CD8-positive, alpha-beta memory T cell (primary cell): ENCODE measurements around the gene MCCC1. TPM values are rescaled to one million over a fixed set of nuclear protein-coding genes. Genes with fewer than 3 reads are reported as not detected.
"Not testable (repeated sequence)": the region's sequence is repeated elsewhere in the genome, so short reads cannot be mapped to it uniquely, and the experiment has no call there.

Experiments
- CTCF ChIA-PET: fragments of 350-600 bp; sonication (Branson Sonifier 250); formaldehyde crosslinking; loops from one replicate; lab custom pipeline; 2021; ENCODE audit warnings: antibody characterized with exemption; lab: Charles Lee
- POLR2A ChIA-PET: fragments of 350-600 bp; sonication (Branson Sonifier 250); formaldehyde crosslinking; loops from one replicate; lab custom pipeline; 2021; ENCODE audit warnings: antibody characterized with exemption; lab: Charles Lee
- DNase-seq, 5 donors: peaks; one replicate each; pipeline versions ENCODE4 v3.0.0 to v3.0.0-alpha.2; 2020 to 2022; ENCODE audit warnings: mixed read lengths in 1 of 5
- H3K27ac ChIP-seq: one replicate; pipeline ENCODE4 v1.7.0; 2013; ENCODE audit warnings: low read depth, mild to moderate bottlenecking, low read length, moderate library complexity
- H3K27me3 ChIP-seq: 2 replicates; pipeline ENCODE4 v1.7.0; 2013; ENCODE audit warnings: low read length, mild to moderate bottlenecking; ENCODE audit not compliant: insufficient read depth, poor library complexity, severe bottlenecking
- H3K36me3 ChIP-seq: 2 replicates; pipeline ENCODE4 v1.7.0; 2013; ENCODE audit warnings: mild to moderate bottlenecking, low read length, moderate library complexity; ENCODE audit not compliant: insufficient read depth
- H3K4me1 ChIP-seq: 2 replicates; pipeline ENCODE4 v1.7.0; 2013; ENCODE audit warnings: mild to moderate bottlenecking, low read length, moderate library complexity; ENCODE audit not compliant: insufficient read depth
- H3K4me3 ChIP-seq: 2 replicates; pipeline ENCODE4 v1.7.0; 2013; ENCODE audit warnings: mild to moderate bottlenecking, low read length
- H3K9me3 ChIP-seq: 2 replicates; pipeline ENCODE4 v1.7.0; 2013; ENCODE audit warnings: mild to moderate bottlenecking, low read length
- H3K27ac Mint-ChIP-seq, 8 donors: one replicate each; pipeline ENCODE4 v1.8.0; 2020 to 2021; ENCODE audit warnings: mixed read lengths in 8 of 8, mild to moderate bottlenecking in 6 of 8, inconsistent platforms in 3 of 8, moderate library complexity in 3 of 8
- H3K27me3 Mint-ChIP-seq, 2 donors: one replicate each; pipeline ENCODE4 v1.8.0; 2020 to 2021; ENCODE audit warnings: mixed read lengths in 2 of 2, mild to moderate bottlenecking in 1 of 2, moderate library complexity in 1 of 2
- H3K36me3 Mint-ChIP-seq, 3 donors: one replicate each; pipeline ENCODE4 v1.8.0; 2020 to 2021; ENCODE audit warnings: mixed read lengths in 3 of 3, inconsistent platforms in 1 of 3, mild to moderate bottlenecking in 1 of 3
- H3K4me1 Mint-ChIP-seq, 3 donors: one replicate each; pipeline ENCODE4 v1.8.0; 2020 to 2021; ENCODE audit warnings: mixed read lengths in 3 of 3, inconsistent platforms in 1 of 3, mild to moderate bottlenecking in 1 of 3
- H3K4me3 Mint-ChIP-seq, 7 donors: one replicate each; pipeline ENCODE4 v1.8.0; 2020 to 2021; ENCODE audit warnings: mixed read lengths in 7 of 7, mild to moderate bottlenecking in 6 of 7, moderate library complexity in 4 of 7, inconsistent platforms in 2 of 7
- H3K9me3 Mint-ChIP-seq, 5 donors: one replicate each; pipeline ENCODE4 v1.8.0; 2020 to 2022; ENCODE audit warnings: mixed read lengths in 5 of 5, mild to moderate bottlenecking in 3 of 5, moderate library complexity in 2 of 5, inconsistent platforms in 1 of 5
- polyA plus RNA-seq: library from polyadenylated mRNA; unstranded; fragments of 300-500 nt; fragmentation: Illumina TruSeq; gene quantifications from one replicate; pipeline ENCODE4 v1.2.3, GENCODE V29; 2021
- total RNA-seq, 2 experiments: library from RNA; stranded (reverse); gene quantifications; one replicate each; pipeline ENCODE4 v1.2.3, GENCODE V29; 2021

The MCCC1 gene
- total and polyA plus RNA-seq, 3 experiments from 2014 or later, result 26.3 to 32.8 (median 32.8) TPM

DNA sequence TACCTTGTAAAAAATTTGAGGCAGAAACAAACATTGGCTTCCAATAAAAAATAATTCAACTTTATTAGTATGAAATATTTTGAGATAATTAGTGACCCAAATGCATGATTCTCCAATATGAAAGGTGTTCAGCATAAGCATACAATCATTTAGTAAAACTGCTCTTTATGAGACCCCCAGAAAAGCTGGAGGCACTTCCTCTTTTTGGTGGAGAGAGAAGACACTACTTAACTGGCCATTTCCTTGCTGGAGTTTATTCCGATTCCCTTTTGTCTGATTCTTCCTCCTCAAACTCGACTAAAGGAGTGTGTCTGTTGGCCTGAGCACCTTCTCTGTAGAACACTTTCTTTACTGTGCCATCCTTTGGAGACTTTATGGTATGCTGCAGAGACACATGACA, 84.1 kb downstream of the MCCC1 start:
- Histone ChIP-seq H3K36me3 (peaks cover 6% of the 10 kb centered on the region), H3K4me3 (no peak overlapping the region), H3K4me1 (no peaks in the 10 kb centered on the region), H3K9me3 (no peaks in the 10 kb centered on the region), H3K27ac (no peak overlapping the region), H3K27me3 (no peaks in the 10 kb centered on the region)
- H3K4me1 Mint-ChIP-seq, result no peaks in the 10 kb centered on the region
- no peak for DNase-seq
- CTCF ChIA-PET, result no interaction called here
- H3K27me3 Mint-ChIP-seq, result no peaks in the 10 kb centered on the region
- POLR2A ChIA-PET, result no interaction called here
- H3K9me3 Mint-ChIP-seq, result no peaks in the 10 kb centered on the region
- H3K4me3 Mint-ChIP-seq, result no peak overlapping the region
- no peak overlapping the region for H3K27ac Mint-ChIP-seq
- peaks cover 15 to 57% (median 23%) of the 10 kb centered on the region in 3 donors for H3K36me3 Mint-ChIP-seq

DNA sequence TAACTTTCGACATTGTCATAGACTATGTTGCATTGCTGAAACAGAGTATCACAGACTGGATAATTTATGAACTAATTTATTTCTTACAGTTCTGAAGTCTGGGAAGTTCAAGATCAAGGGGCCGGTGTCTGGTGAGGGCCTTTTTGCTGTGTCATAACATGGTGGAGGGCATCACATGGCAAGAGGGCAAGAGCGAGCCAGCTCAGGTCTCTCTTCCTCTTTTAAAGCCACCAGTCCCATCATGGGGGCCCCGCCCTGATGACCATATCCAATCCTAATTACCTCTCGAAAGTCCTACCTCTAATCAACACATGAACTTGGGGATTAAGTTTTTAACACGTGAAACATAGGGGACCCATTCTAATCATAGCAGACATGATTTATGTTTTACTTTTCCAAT, 85.4 kb downstream of the MCCC1 start:
- H3K9me3 ChIP-seq, result no peaks in the 10 kb centered on the region
- no peak overlapping the region for H3K27ac Mint-ChIP-seq
- no peak overlapping the region for H3K27ac ChIP-seq
- no peaks in the 10 kb centered on the region for H3K4me1 Mint-ChIP-seq
- H3K27me3 Mint-ChIP-seq, result no peaks in the 10 kb centered on the region
- peaks cover 6% of the 10 kb centered on the region for H3K36me3 ChIP-seq
- H3K27me3 ChIP-seq, result no peaks in the 10 kb centered on the region
- POLR2A ChIA-PET, result no interaction called here
- no peaks in the 10 kb centered on the region for H3K4me1 ChIP-seq
- no peak overlapping the region for H3K4me3 ChIP-seq
- no peaks in the 10 kb centered on the region for H3K9me3 Mint-ChIP-seq
- H3K36me3 Mint-ChIP-seq, result peaks cover 14 to 45% (median 15%) of the 10 kb centered on the region in 3 donors
- no peak for DNase-seq
- CTCF ChIA-PET, result no interaction called here
- no peak overlapping the region for H3K4me3 Mint-ChIP-seq

DNA sequence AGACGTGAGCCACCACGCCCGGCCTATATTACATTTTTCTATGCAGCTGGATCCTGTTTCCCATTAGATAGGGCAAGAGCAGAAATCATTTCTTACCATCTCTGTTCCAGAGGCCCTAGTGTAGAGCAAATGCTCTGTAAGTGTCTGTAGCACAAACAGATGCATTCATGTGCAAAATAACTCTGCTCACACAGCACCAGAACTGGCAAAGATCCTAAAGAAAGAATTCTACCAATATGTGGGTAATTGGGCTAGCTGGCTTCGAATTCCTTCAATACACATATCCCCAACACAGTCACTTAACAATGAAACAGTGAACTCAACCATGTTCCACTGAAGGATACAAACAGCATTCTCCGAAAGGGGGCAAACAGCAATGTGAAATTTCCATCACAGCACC, 86.2 kb downstream of the MCCC1 start:
- Histone ChIP-seq H3K4me3 (no peak overlapping the region), H3K9me3 (no peaks in the 10 kb centered on the region), H3K4me1 (no peaks in the 10 kb centered on the region), H3K27ac (no peak overlapping the region), H3K36me3 (peaks cover 6% of the 10 kb centered on the region), H3K27me3 (no peaks in the 10 kb centered on the region)
- no peak overlapping the region for H3K4me3 Mint-ChIP-seq
- H3K36me3 Mint-ChIP-seq, result peaks cover 10 to 39% (median 12%) of the 10 kb centered on the region in 3 donors
- H3K27me3 Mint-ChIP-seq, result no peaks in the 10 kb centered on the region
- no peaks in the 10 kb centered on the region for H3K9me3 Mint-ChIP-seq
- H3K27ac Mint-ChIP-seq, result no peak overlapping the region
- POLR2A ChIA-PET, result no interaction called here
- no peaks in the 10 kb centered on the region for H3K4me1 Mint-ChIP-seq
- CTCF ChIA-PET, result no interaction called here
- no peak for DNase-seq

DNA sequence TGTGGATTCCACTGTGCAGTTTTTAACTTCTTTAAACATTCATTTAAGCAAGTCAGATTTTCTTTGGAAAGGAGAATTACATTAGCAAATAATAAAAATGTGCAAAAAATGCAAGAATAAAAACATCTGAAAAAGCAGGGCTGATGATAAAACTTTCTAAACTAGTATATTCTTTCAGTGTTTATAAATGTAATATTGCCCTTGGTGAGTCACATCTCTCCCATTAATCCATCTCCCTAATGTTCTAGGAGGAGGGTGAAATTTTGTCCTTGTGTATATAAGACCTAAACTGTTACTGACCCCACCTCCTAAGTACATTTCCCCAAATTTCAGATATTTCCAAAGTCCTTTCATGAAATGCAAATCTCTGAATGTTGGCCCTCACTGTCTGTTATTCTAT, 90.5 kb downstream of the MCCC1 start:
- Mint-ChIP-seq H3K27ac (no peak overlapping the region), H3K27me3 (no peaks in the 10 kb centered on the region), H3K9me3 (peaks cover 0 to 2% (median 0%) of the 10 kb centered on the region in 5 donors), H3K4me3 (no peak overlapping the region), H3K36me3 (peaks cover 0 to 12% (median 4%) of the 10 kb centered on the region in 3 donors), H3K4me1 (no peaks in the 10 kb centered on the region)
- Histone ChIP-seq H3K27me3 (no peaks in the 10 kb centered on the region), H3K4me3 (no peak overlapping the region), H3K36me3 (no peaks in the 10 kb centered on the region), H3K4me1 (no peaks in the 10 kb centered on the region), H3K9me3 (no peaks in the 10 kb centered on the region), H3K27ac (no peak overlapping the region)
- ChIA-PET POLR2A (no interaction called here), CTCF (no interaction called here)
- no peak for DNase-seq

DNA sequence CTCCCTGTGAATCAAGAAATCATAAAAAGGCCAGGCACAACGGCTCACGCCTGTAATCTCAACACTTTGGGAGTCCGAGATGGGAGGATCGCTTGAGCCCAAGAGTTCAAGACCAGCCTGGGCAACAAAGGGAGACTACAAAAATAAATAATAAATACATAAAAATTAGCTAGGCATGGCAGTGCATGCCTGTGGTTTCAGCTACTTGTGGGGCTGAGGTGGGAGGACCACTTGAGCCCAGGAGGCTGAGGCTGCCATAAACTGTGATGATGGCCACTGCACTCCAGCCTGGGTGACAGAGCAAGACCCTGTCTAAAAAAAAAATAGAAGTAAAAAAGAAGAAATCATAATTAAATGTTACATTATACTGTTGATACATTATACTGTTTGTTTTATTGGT, 91.0 kb downstream of the MCCC1 start:
- Mint-ChIP-seq H3K36me3 (peaks cover 0 to 11% (median 4%) of the 10 kb centered on the region in 3 donors), H3K27me3 (no peaks in the 10 kb centered on the region), H3K4me1 (no peaks in the 10 kb centered on the region), H3K4me3 (no peak overlapping the region), H3K9me3 (peaks cover 0 to 2% (median 0%) of the 10 kb centered on the region in 5 donors), H3K27ac (peak overlapping the region in 1 of 8 donors; percentile 72)
- H3K27me3 ChIP-seq, result no peaks in the 10 kb centered on the region
- no peak for DNase-seq
- no peak overlapping the region for H3K27ac ChIP-seq
- CTCF ChIA-PET, result no interaction called here
- no peak overlapping the region for H3K4me3 ChIP-seq
- no peaks in the 10 kb centered on the region for H3K4me1 ChIP-seq
- H3K36me3 ChIP-seq, result no peaks in the 10 kb centered on the region
- no peaks in the 10 kb centered on the region for H3K9me3 ChIP-seq
- POLR2A ChIA-PET, result no interaction called here

DNA sequence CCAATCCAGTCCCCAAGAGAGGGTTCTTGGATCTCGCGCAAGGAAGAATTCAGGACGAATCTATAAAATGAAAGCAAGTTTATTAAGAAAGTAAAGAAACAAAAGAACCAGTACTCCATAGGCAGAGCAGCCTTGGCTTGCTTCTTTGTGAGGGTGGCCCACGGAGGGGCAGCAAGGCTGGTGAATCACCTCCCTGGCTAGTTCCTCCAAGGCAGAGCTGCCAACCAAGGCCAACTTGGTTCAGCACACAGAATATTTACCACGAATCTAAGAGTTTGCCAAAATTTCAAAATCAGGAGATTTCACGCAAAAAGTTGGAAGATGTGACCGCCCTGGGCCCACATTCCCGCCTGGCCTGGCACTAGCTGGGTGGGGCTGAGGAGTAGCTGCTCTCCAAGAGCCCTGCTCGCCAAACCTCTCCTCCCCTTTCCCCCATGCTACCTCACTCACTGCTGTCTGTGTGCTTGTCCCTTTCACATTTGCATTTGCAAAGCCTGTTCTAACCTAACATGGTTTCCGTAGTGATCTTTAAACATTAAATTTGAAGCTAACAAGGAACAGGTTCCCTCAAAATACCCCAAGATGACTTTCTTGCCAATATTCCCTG, 92.8 kb downstream of the MCCC1 start:
- H3K27me3 Mint-ChIP-seq, result no peaks in the 10 kb centered on the region
- H3K27ac ChIP-seq, result no peak overlapping the region
- H3K36me3 ChIP-seq, result no peaks in the 10 kb centered on the region
- DNase-seq, result no peak
- peaks cover 0 to 4% (median 2%) of the 10 kb centered on the region in 3 donors for H3K36me3 Mint-ChIP-seq
- H3K27me3 ChIP-seq, result no peaks in the 10 kb centered on the region
- H3K9me3 ChIP-seq, result no peaks in the 10 kb centered on the region
- no peak overlapping the region for H3K4me3 Mint-ChIP-seq
- H3K4me1 ChIP-seq, result no peaks in the 10 kb centered on the region
- no peaks in the 10 kb centered on the region for H3K4me1 Mint-ChIP-seq
- POLR2A ChIA-PET, result no interaction called here
- CTCF ChIA-PET, result no interaction called here
- H3K27ac Mint-ChIP-seq, result peak overlapping the region in 1 of 8 donors; percentile 9
- peaks cover 0 to 2% (median 0%) of the 10 kb centered on the region in 5 donors for H3K9me3 Mint-ChIP-seq
- H3K4me3 ChIP-seq, result no peak overlapping the region

DNA sequence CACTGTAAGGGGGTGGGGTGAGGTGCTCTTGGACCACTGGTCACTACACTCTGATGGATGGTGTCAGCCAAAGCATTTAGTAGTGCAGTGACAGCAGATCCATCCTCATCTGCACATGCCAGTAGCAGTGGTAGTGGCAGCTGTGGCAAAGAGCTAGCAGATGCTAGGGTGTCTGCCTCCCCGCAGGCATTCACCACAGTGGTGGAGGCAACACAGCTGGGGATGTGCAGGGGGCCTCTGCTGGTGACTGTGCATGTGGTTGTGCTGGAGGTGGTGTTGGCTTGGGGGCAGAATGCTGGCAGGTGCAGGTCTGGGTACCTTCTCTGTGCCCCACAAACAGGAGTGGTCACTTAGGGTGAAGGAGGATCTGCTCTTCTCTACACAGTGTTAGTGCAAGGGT, 99.5 kb downstream of the MCCC1 start:
- H3K27me3 Mint-ChIP-seq, result peaks cover 0 to 3% of the 10 kb centered on the region in 2 donors
- POLR2A ChIA-PET, result no interaction called here
- CTCF ChIA-PET, result no interaction called here

DNA sequence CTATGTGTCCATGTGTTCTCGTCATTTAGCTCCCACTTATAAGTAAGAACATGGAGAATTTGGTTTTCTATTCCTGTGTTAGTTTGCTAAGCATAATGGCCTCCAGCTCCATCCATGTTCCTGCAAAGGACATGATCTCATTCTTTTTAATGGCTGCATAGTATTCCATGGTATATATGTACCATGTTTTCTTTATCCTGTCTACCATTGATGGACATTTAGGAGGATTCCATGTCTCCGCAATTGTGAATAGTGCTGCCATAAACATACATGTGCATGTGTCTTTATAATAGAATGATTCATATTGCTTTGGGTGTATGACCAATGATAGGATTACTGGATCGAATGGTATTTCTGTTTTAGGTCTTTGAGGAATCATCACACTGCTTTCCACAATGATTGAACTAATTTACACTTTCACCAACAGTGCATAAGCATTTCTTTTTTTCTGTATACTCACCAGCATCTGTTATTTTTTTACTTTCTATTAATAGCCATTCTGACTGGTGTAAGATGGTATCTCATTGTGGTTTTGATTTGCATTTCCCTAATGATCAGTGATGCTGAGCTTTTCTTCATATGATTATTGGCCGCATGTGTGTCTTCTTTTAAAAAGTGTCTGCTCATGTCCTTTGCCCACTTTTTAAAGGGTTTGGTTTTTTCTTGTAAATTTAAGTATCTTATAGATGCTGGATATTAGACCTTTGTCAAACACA, 105.7 kb downstream of the MCCC1 start:
- H3K9me3 ChIP-seq, H3K4me1 Mint-ChIP-seq, H3K4me1 ChIP-seq, H3K4me3 ChIP-seq, DNase-seq, H3K27me3 Mint-ChIP-seq, H3K4me3 Mint-ChIP-seq, H3K27me3 ChIP-seq, H3K9me3 Mint-ChIP-seq, H3K27ac ChIP-seq, POLR2A ChIA-PET, H3K36me3 ChIP-seq: not testable (repeated sequence)
- H3K27ac Mint-ChIP-seq, result peak overlapping the region in 1 of 8 donors; percentile 87
- H3K36me3 Mint-ChIP-seq, result peaks cover 0 to 13% (median 0%) of the 10 kb centered on the region in 3 donors
- CTCF ChIA-PET, result interaction anchor here (0.9 kb wide), 1 partner anchor 10 kb away, joined by 3 read pairs; no protein-coding TSS in a partner anchor

More for the DNA sequence above, 99.5 kb downstream of the MCCC1 start:
- H3K36me3 ChIP-seq, result no peaks in the 10 kb centered on the region
- peaks cover 0 to 6% (median 0%) of the 10 kb centered on the region in 3 donors for H3K36me3 Mint-ChIP-seq
- no peak overlapping the region for H3K4me3 ChIP-seq
- no peaks in the 10 kb centered on the region for H3K27me3 ChIP-seq
- H3K9me3 Mint-ChIP-seq, result peaks cover 0 to 6% (median 2%) of the 10 kb centered on the region in 5 donors
- no peaks in the 10 kb centered on the region for H3K9me3 ChIP-seq
- H3K4me3 Mint-ChIP-seq, result no peak overlapping the region
- no peak for DNase-seq
- H3K27ac ChIP-seq, result no peak overlapping the region
- no peaks in the 10 kb centered on the region for H3K4me1 Mint-ChIP-seq
- H3K4me1 ChIP-seq, result no peaks in the 10 kb centered on the region
- no peak overlapping the region for H3K27ac Mint-ChIP-seq
